HFFc6 (cell line): Measurements from ENCODE around the gene CCDC14. TPM values are rescaled to one million over a fixed set of nuclear protein-coding genes. Genes with fewer than 3 reads are reported as not detected.

Experiments
- DNase-seq: peaks from one replicate; pipeline ENCODE4 v3.0.0-alpha.2; 2018
- H3K27ac Mint-ChIP-seq: 2 replicates; pipeline ENCODE4 v1.8.0; 2020; ENCODE audit warnings: mild to moderate bottlenecking, mixed read lengths
- H3K27me3 Mint-ChIP-seq: 2 replicates; pipeline ENCODE4 v1.8.0; 2021; ENCODE audit warnings: mild to moderate bottlenecking, moderate library complexity, mixed read lengths; ENCODE audit not compliant: insufficient read depth
- H3K36me3 Mint-ChIP-seq: 2 replicates; pipeline ENCODE4 v1.8.0; 2021; ENCODE audit warnings: low read depth, mixed read lengths
- H3K4me1 Mint-ChIP-seq: 2 replicates; pipeline ENCODE4 v1.8.0; 2020; ENCODE audit warnings: low read depth, mixed read lengths
- H3K4me3 Mint-ChIP-seq: 2 replicates; pipeline ENCODE4 v1.8.0; 2020; ENCODE audit warnings: mild to moderate bottlenecking, moderate library complexity, mixed read lengths
- H3K9me3 Mint-ChIP-seq: 2 replicates; pipeline ENCODE4 v1.8.0; 2020; ENCODE audit warnings: mild to moderate bottlenecking, mixed read lengths
- total RNA-seq, 6 experiments: library from RNA; stranded (reverse); fragmentation: NEBNext Ultra II Directional; extraction: Animal tissue kit (Norgen Biotek cat#: 25700); gene quantifications; 2 replicates in 1 of 6; 3 replicates in 5 of 6; pipeline ENCODE4 v1.2.3, GENCODE V29; 2021
- TF ChIP-seq, protein P1 (sequence below): fragments of 200-600 bp; sonication (generic); IDR thresholded peaks from 2 replicates; pipeline ENCODE4 v1.5.0; 2021; ENCODE audit warnings: antibody characterized with exemption, mild to moderate bottlenecking

The CCDC14 gene
- total RNA-seq, 6 experiments from 2014 or later: 25.8 to 39.7 (median 36.3) TPM

- peaks cover 47% of the 10 kb centered on the region for H3K4me1 Mint-ChIP-seq
- peaks cover 43% of the 10 kb centered on the region for H3K36me3 Mint-ChIP-seq
- DNase-seq: peak; percentile 94
- peak within 1 kb of the TSS; percentile 67 for H3K27ac Mint-ChIP-seq
- no peaks in the 10 kb centered on the region for H3K27me3 Mint-ChIP-seq
- TF ChIP-seq, protein P1, sequence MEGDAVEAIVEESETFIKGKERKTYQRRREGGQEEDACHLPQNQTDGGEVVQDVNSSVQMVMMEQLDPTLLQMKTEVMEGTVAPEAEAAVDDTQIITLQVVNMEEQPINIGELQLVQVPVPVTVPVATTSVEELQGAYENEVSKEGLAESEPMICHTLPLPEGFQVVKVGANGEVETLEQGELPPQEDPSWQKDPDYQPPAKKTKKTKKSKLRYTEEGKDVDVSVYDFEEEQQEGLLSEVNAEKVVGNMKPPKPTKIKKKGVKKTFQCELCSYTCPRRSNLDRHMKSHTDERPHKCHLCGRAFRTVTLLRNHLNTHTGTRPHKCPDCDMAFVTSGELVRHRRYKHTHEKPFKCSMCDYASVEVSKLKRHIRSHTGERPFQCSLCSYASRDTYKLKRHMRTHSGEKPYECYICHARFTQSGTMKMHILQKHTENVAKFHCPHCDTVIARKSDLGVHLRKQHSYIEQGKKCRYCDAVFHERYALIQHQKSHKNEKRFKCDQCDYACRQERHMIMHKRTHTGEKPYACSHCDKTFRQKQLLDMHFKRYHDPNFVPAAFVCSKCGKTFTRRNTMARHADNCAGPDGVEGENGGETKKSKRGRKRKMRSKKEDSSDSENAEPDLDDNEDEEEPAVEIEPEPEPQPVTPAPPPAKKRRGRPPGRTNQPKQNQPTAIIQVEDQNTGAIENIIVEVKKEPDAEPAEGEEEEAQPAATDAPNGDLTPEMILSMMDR: no peak
- H3K9me3 Mint-ChIP-seq: no peaks in the 10 kb centered on the region
- H3K4me3 Mint-ChIP-seq: peak within 1 kb of the TSS; percentile 93
Measured at GRCh38 chr3:123884203-123884831, 76.7 kb downstream of the CCDC14 start, which contains the start of gene MYLK. MYLK (minus strand) TSS chr3:123884332; CDS start chr3:123793841, 90,491 bp downstream.

DNA sequence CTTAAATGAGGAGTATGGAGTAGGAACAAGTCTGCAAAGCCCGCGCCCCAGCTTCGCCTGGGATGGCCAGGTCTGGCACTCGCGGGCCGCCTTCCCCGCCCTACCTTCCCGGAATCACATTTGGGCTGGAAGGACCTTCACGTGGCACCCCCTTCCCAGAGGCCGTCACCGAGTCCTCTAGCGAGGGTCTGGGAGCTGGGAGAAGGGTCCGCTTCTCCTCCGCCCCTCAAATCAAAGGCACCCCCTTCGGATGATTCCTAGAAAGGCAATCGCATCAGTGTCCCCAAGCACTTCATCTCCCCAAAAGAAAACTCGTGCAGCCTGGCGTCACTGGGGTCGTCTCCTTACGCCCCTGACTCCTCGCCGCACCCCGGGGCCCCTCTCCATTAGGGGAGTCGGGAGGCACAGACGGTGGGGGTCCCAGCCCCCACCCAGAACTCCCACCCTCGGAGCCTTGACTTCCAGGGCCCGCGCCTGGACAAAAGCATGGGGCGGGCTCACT is 77.3 kb downstream of the CCDC14 start:
- Mint-ChIP-seq H3K27me3 (no peaks in the 10 kb centered on the region), H3K4me3 (peak overlapping the region; percentile 93), H3K4me1 (peaks cover 53% of the 10 kb centered on the region), H3K36me3 (peaks cover 47% of the 10 kb centered on the region), H3K9me3 (no peaks in the 10 kb centered on the region), H3K27ac (peak overlapping the region; percentile 52)
- no peak for DNase-seq
- TF ChIP-seq, protein P1: no peak

GRCh38 chr3:123883111-123883510 is 77.9 kb downstream of the CCDC14 start:
- Mint-ChIP-seq H3K27me3 (no peaks in the 10 kb centered on the region), H3K4me3 (peak overlapping the region; percentile 93), H3K4me1 (peaks cover 59% of the 10 kb centered on the region), H3K27ac (peak overlapping the region; percentile 52), H3K9me3 (no peaks in the 10 kb centered on the region), H3K36me3 (peaks cover 52% of the 10 kb centered on the region)
- TF ChIP-seq, protein P1: no peak
- no peak for DNase-seq

- H3K27me3 Mint-ChIP-seq: no peaks in the 10 kb centered on the region
Measured at GRCh38 chr3:123881771-123882170, 79.3 kb downstream of the CCDC14 start.

GRCh38 chr3:123880998-123881561 is 79.9 kb downstream of the CCDC14 start:
- TF ChIP-seq, protein P1: peak; percentile 83
- Mint-ChIP-seq H3K36me3 (peaks cover 70% of the 10 kb centered on the region), H3K9me3 (no peaks in the 10 kb centered on the region), H3K4me1 (peaks cover 77% of the 10 kb centered on the region), H3K27ac (peak overlapping the region; percentile 68), H3K27me3 (no peaks in the 10 kb centered on the region), H3K4me3 (peak overlapping the region; percentile 93)
- DNase-seq: peak; percentile 64

More at GRCh38 chr3:123881771-123882170, 79.3 kb downstream of the CCDC14 start:
- Mint-ChIP-seq H3K27ac (peak overlapping the region; percentile 68), H3K4me3 (peak overlapping the region; percentile 93), H3K9me3 (no peaks in the 10 kb centered on the region), H3K4me1 (peaks cover 73% of the 10 kb centered on the region), H3K36me3 (peaks cover 65% of the 10 kb centered on the region)
- no peak for DNase-seq
- TF ChIP-seq, protein P1: no peak
